ENCODE measurements around the gene ULK4. TPM values are rescaled to one million over a fixed set of nuclear protein-coding genes. Genes with fewer than 3 reads are reported as not detected.

The ULK4 gene
- total RNA-seq, 1 experiment from 2014 or later = 14.3 TPM

DNA sequence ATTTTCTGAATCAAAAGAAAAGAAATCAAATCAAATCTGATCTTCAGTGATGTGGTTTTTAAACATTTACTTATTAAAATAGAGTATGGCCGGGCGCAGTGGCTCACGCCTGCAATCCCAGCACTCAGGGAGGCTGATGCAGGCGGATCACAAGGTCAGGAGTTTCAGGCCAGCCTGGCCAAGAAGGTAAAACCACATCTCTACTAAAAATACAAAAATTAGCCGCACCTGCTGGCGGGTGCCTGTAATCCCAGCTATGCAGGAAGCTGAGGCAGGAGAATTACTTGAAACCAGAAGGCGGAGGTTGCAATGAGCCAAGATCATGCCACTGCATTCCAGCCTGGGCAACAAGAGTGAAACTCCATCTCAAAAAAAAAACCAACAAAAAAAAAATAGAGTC lies 169.1 kb downstream of the ULK4 start:
- ChIA-PET CTCF (no interaction called here), POLR2A (no interaction called here)
- Histone ChIP-seq H3K27me3 (ENCODE audit: control insufficient read depth, insufficient read depth, low read length) (no peaks in the 10 kb centered on the region), H3K4me1 (ENCODE audit: control insufficient read depth, insufficient read depth, low read length) (no peaks in the 10 kb centered on the region), H3K4me3 (ENCODE audit: low read depth in 2 of 2, low read length in 2 of 2) (no peak overlapping the region), H3K27ac (ENCODE audit: low read length) (no peak overlapping the region), H3K9me3 (ENCODE audit: control insufficient read depth, insufficient read depth, low read depth, low read length) (no peaks in the 10 kb centered on the region), H3K36me3 (ENCODE audit: control insufficient read depth, insufficient read depth, low read length) (no peaks in the 10 kb centered on the region)
- no peak for DNase-seq (ENCODE audit: low read depth, low spot score)
- TF ChIP-seq, protein P1, sequence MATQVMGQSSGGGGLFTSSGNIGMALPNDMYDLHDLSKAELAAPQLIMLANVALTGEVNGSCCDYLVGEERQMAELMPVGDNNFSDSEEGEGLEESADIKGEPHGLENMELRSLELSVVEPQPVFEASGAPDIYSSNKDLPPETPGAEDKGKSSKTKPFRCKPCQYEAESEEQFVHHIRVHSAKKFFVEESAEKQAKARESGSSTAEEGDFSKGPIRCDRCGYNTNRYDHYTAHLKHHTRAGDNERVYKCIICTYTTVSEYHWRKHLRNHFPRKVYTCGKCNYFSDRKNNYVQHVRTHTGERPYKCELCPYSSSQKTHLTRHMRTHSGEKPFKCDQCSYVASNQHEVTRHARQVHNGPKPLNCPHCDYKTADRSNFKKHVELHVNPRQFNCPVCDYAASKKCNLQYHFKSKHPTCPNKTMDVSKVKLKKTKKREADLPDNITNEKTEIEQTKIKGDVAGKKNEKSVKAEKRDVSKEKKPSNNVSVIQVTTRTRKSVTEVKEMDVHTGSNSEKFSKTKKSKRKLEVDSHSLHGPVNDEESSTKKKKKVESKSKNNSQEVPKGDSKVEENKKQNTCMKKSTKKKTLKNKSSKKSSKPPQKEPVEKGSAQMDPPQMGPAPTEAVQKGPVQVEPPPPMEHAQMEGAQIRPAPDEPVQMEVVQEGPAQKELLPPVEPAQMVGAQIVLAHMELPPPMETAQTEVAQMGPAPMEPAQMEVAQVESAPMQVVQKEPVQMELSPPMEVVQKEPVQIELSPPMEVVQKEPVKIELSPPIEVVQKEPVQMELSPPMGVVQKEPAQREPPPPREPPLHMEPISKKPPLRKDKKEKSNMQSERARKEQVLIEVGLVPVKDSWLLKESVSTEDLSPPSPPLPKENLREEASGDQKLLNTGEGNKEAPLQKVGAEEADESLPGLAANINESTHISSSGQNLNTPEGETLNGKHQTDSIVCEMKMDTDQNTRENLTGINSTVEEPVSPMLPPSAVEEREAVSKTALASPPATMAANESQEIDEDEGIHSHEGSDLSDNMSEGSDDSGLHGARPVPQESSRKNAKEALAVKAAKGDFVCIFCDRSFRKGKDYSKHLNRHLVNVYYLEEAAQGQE (IDR thresholded peaks at IDR 0.05; ENCODE audit: insufficient read depth in 1 of 2, low read depth in 2 of 2, low read length in 1 of 2) = no peak
- TF ChIP-seq SIN3A (IDR thresholded peaks at IDR 0.05; ENCODE audit: borderline replicate concordance, insufficient read depth, low read depth, low read length) = no peak
- no peak for TF ChIP-seq TCF7L2 (IDR thresholded peaks at IDR 0.05; ENCODE audit: low read depth, low read length)
- TF ChIP-seq, protein P2, sequence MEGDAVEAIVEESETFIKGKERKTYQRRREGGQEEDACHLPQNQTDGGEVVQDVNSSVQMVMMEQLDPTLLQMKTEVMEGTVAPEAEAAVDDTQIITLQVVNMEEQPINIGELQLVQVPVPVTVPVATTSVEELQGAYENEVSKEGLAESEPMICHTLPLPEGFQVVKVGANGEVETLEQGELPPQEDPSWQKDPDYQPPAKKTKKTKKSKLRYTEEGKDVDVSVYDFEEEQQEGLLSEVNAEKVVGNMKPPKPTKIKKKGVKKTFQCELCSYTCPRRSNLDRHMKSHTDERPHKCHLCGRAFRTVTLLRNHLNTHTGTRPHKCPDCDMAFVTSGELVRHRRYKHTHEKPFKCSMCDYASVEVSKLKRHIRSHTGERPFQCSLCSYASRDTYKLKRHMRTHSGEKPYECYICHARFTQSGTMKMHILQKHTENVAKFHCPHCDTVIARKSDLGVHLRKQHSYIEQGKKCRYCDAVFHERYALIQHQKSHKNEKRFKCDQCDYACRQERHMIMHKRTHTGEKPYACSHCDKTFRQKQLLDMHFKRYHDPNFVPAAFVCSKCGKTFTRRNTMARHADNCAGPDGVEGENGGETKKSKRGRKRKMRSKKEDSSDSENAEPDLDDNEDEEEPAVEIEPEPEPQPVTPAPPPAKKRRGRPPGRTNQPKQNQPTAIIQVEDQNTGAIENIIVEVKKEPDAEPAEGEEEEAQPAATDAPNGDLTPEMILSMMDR (IDR thresholded peaks at IDR 0.05) = no peak
- TF ChIP-seq POLR2AphosphoS5 (IDR thresholded peaks at IDR 0.05; ENCODE audit: low read depth, low read length) = no peak
- in situ Hi-C loops (cut with HindIII; ENCODE audit: low pct_unique_long_range_greater_than_20kb, low sequenced_read_pairs) (no loop called here), intact Hi-C loops (cut with micrococcal nuclease; ENCODE audit: unreplicated experiment) (no loop called here)
- no peak for ATAC-seq
- BruUV-seq (replicated peaks) = no TSS peak

DNA sequence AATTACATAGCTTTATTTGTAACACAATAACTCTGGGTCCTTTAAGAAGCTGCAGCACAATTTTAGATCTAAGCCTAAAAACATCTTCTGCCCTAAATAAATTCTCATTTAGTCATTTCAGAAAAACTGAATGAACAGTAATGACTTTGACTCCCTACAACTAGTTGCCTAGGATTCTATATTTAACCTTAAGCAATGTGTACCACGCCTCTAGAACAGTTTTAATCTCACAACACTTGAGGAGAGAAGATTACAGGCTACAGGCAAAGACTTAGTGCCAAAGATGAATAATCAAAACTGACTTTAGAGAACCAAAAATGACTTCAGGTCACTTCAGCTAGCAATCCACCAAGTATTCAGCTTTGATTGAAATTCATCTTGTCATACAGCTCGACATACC lies 192.8 kb downstream of the ULK4 start:
- TF ChIP-seq, protein P2 (IDR thresholded peaks at IDR 0.05) = no peak
- TF ChIP-seq TCF7L2 (IDR thresholded peaks at IDR 0.05; ENCODE audit: low read depth, low read length) (no peak), SIN3A (IDR thresholded peaks at IDR 0.05; ENCODE audit: borderline replicate concordance, insufficient read depth, low read depth, low read length) (no peak), POLR2AphosphoS5 (IDR thresholded peaks at IDR 0.05; ENCODE audit: low read depth, low read length) (no peak)
- TF ChIP-seq, protein P1 (IDR thresholded peaks at IDR 0.05; ENCODE audit: insufficient read depth in 1 of 2, low read depth in 2 of 2, low read length in 1 of 2) = no peak
- in situ Hi-C loops (cut with HindIII; ENCODE audit: low pct_unique_long_range_greater_than_20kb, low sequenced_read_pairs) = no loop called here
- intact Hi-C loops (cut with micrococcal nuclease; ENCODE audit: unreplicated experiment) = no loop called here
- H3K4me1 ChIP-seq (ENCODE audit: control insufficient read depth, insufficient read depth, low read length) = no peaks in the 10 kb centered on the region
- CTCF ChIA-PET = no interaction called here
- POLR2A ChIA-PET = no interaction called here
- no peaks in the 10 kb centered on the region for H3K27me3 ChIP-seq (ENCODE audit: control insufficient read depth, insufficient read depth, low read length)
- BruUV-seq (replicated peaks) = no TSS peak
- H3K9me3 ChIP-seq (ENCODE audit: control insufficient read depth, insufficient read depth, low read depth, low read length) = no peaks in the 10 kb centered on the region
- ATAC-seq (no peak), DNase-seq (ENCODE audit: low read depth, low spot score) (no peak)
- no peak overlapping the region for H3K4me3 ChIP-seq (ENCODE audit: low read depth in 2 of 2, low read length in 2 of 2)
- H3K27ac ChIP-seq (ENCODE audit: low read length) = no peak overlapping the region
- H3K36me3 ChIP-seq (ENCODE audit: control insufficient read depth, insufficient read depth, low read length) = no peaks in the 10 kb centered on the region
